ENCODE data around the gene CALHM2. TPM values are rescaled to one million over a fixed set of nuclear protein-coding genes. Genes with fewer than 3 reads are reported as not detected.

Gene CALHM2
- polyA plus RNA-seq, 1 of the 3 experiments (the other 2 are of a cell fraction): 0.10 TPM

GRCh38 chr10:103413564-103413963 lies 38.6 kb downstream of the CALHM2 start:
- ChIA-PET CTCF (interaction anchor here (0.6 to 7.1 kb wide), 4 partner anchors 8 to 151 kb away, joined by 3 to 83 read pairs (median 10); no protein-coding TSS in a partner anchor), POLR2A (no interaction called here)
- Histone ChIP-seq H3K4me1 (ENCODE audit: control insufficient read depth in 1 of 2, insufficient read depth in 2 of 2, low read depth in 1 of 2, low read length in 1 of 2) (no peaks in the 10 kb centered on the region), H3K79me2 (ENCODE audit: insufficient read depth) (no peaks in the 10 kb centered on the region), H3K27ac (ENCODE audit: low read depth in 2 of 2, low read length in 1 of 2) (no peak overlapping the region), H3K9ac (no peak overlapping the region), H4K20me1 (ENCODE audit: insufficient read depth) (0 out of 2 replicates have a peak, but pooled peaks cover 4% of the 10 kb centered on the region), H3F3A (replicated peaks; ENCODE audit: insufficient read depth) (peaks cover 3% of the 10 kb centered on the region), H3K9me3 (no peaks in the 10 kb centered on the region), H3K4me2 (no peak overlapping the region), H3K36me3 (replicated peaks in 1 of 2; ENCODE audit: control insufficient read depth in 1 of 2, insufficient read depth in 2 of 2, low read length in 1 of 2) (peaks cover 77 to 81% of the 10 kb centered on the region in 2 experiments), H3K4me3 (ENCODE audit: low read depth in 2 of 2, low read length in 1 of 2) (no peak overlapping the region), H3K9me2 (no peaks in the 10 kb centered on the region), H3K27me3 (ENCODE audit: insufficient read depth) (no peaks in the 10 kb centered on the region), H2AFZ (ENCODE audit: low read depth) (no peak overlapping the region)
- DNase-seq: no peak
- no peak for TF ChIP-seq MAX (IDR thresholded peaks at IDR 0.05; ENCODE audit: low read depth)
- no peak for TF ChIP-seq SMC3 (IDR thresholded peaks at IDR 0.05; ENCODE audit: low read depth, low read length)
- 92% methylated on average over 2 of the region's 2 CpGs for WGBS (ENCODE audit: low lambda C conversion rate)

- ChIA-PET POLR2A (interaction anchor here (1.0 kb wide), 1 partner anchor 30 kb away, joined by 5 read pairs; the partner anchor contains the start of gene TAF5), CTCF (interaction anchor here (1.7 kb wide), 1 partner anchor 19 kb away, joined by 5 read pairs; no protein-coding TSS in a partner anchor)
- H3K4me3 ChIP-seq (ENCODE audit: low read depth in 2 of 2, low read length in 1 of 2): peak overlapping the region; percentile 89 to 99
- H3K27ac ChIP-seq (ENCODE audit: low read depth in 2 of 2, low read length in 1 of 2): peak overlapping the region; percentile 69 to 72; a peak in 3 of 4 replicates
- peaks cover 51 to 56% of the 10 kb centered on the region in 2 experiments for H3K36me3 ChIP-seq (replicated peaks in 1 of 2; ENCODE audit: control insufficient read depth in 1 of 2, insufficient read depth in 2 of 2, low read length in 1 of 2)
- 8% methylated on average over 19 of the region's 19 CpGs for WGBS (ENCODE audit: low lambda C conversion rate)
- no peak for TF ChIP-seq SIN3A (IDR thresholded peaks at IDR 0.05; ENCODE audit: borderline replicate concordance, low read depth, low read length)
- TF ChIP-seq ZBTB33 (IDR thresholded peaks at IDR 0.05; ENCODE audit: borderline replicate concordance, low read depth): no peak
- TF ChIP-seq GATA2 (CRISPR knock-in tag; IDR thresholded peaks at IDR 0.05): no peak
- TF ChIP-seq NRF1 (IDR thresholded peaks at IDR 0.05; ENCODE audit: low read depth, low read length): no peak
- peak; percentile 26; the same call in 1 of the 2 replicates for TF ChIP-seq MXI1 (IDR thresholded peaks at IDR 0.05; ENCODE audit: low read depth, low read length)
- peak overlapping the region; percentile 96 for H3K4me2 ChIP-seq
- peaks cover 6% of the 10 kb centered on the region for H4K20me1 ChIP-seq (ENCODE audit: insufficient read depth)
- H3K9me3 ChIP-seq: no peaks in the 10 kb centered on the region
- H3K27me3 ChIP-seq (ENCODE audit: insufficient read depth): no peaks in the 10 kb centered on the region
- peaks cover 74% of the 10 kb centered on the region for H3K79me2 ChIP-seq (ENCODE audit: insufficient read depth)
- peak overlapping the region; percentile 91 for H3K9ac ChIP-seq
- H3K4me1 ChIP-seq (ENCODE audit: control insufficient read depth in 1 of 2, insufficient read depth in 2 of 2, low read depth in 1 of 2, low read length in 1 of 2): peaks cover 6 to 13% of the 10 kb centered on the region in 2 experiments; a peak in 3 of 4 replicates
- no peaks in the 10 kb centered on the region for H3K9me2 ChIP-seq
- no peaks in the 10 kb centered on the region for H3F3A ChIP-seq (replicated peaks; ENCODE audit: insufficient read depth)
- peak overlapping the region; percentile 84 for H2AFZ ChIP-seq (ENCODE audit: low read depth)
- DNase-seq: no peak
Measured at GRCh38 chr10:103397191-103397825, 54.9 kb downstream of the CALHM2 start.
